GM23248 (cell line): ENCODE data around the gene TGFBR3L.

Experiments used
- EZH2 ChIP-seq: fragments of 200-600 bp; sonication (generic); IDR thresholded peaks from 2 replicates; pipeline ENCODE4 v1.6.1; 2018; ENCODE audit warnings: antibody characterized with exemption, mild to moderate bottlenecking; ENCODE audit not compliant: insufficient read depth, poor library complexity, severe bottlenecking
- EZH2phosphoT487 ChIP-seq: fragments of 200-600 bp; sonication (generic); IDR thresholded peaks from 2 replicates; pipeline ENCODE4 v1.6.1; 2018; ENCODE audit warnings: antibody characterized with exemption, moderate library complexity, mild to moderate bottlenecking, low read depth; ENCODE audit not compliant: insufficient read depth

DNA sequence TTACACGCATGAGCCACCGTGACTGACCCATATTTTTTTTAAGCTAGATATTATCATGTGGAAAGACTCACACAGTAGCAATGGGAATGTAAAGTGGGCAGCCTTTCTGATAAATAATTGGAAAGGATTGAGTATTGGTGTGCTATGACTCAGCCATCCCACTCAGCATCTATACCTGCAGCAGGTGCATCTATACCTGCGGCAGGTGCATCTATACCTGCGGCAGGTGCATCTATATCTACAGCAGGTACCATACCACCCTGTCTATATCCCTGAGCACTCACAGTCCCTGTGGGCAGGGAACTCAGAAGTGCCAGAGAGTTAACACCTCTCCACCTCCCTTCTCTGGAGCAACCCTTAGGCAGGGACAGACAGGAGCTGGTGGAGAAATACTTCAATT, 31.5 kb upstream of the TGFBR3L start:
- TF ChIP-seq EZH2 (no peak), EZH2phosphoT487 (no peak)
